ENCODE results near the gene FGGY.

DNA sequence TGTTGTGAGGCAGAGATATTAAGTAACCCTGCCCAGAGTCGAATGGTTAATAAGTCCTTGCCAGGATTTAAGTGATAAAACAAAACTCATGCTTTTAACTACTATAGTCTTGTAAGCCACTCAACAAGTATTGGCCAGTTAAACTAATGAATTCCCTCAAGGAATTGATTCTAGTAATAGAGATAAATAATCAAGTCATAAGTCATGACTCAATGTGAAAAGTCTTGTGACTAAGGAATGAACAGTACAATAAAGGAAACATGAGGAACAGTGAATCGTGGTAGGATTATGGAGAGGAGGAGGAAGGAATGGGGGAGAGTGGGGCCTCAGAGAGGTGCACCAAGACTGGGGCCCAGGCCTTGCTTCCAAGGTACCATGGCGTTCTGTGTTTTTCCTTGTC is 104.7 kb downstream of the FGGY start:
- TF ChIP-seq, protein P1, sequence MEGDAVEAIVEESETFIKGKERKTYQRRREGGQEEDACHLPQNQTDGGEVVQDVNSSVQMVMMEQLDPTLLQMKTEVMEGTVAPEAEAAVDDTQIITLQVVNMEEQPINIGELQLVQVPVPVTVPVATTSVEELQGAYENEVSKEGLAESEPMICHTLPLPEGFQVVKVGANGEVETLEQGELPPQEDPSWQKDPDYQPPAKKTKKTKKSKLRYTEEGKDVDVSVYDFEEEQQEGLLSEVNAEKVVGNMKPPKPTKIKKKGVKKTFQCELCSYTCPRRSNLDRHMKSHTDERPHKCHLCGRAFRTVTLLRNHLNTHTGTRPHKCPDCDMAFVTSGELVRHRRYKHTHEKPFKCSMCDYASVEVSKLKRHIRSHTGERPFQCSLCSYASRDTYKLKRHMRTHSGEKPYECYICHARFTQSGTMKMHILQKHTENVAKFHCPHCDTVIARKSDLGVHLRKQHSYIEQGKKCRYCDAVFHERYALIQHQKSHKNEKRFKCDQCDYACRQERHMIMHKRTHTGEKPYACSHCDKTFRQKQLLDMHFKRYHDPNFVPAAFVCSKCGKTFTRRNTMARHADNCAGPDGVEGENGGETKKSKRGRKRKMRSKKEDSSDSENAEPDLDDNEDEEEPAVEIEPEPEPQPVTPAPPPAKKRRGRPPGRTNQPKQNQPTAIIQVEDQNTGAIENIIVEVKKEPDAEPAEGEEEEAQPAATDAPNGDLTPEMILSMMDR (IDR thresholded peaks at IDR 0.05; ENCODE audit: insufficient read depth, low read length, poor library complexity, severe bottlenecking), result no peak
- no peak for TF ChIP-seq EZH2phosphoT487 (conservative IDR thresholded peaks at IDR 0.05; ENCODE audit: low read length)
